Central memory CD4-positive, alpha-beta T cell (primary cell): ENCODE results near the gene DCC.

ENCODE experiments used
- DNase-seq: peaks from one replicate; pipeline ENCODE4 v3.0.0; 2022

The DCC gene

GRCh38 chr18:53543711-53544110 lies 1203.7 kb downstream of the DCC start:
- DNase-seq: no peak

GRCh38 chr18:53544917-53545316 lies 1204.9 kb downstream of the DCC start:
- DNase-seq: no peak

GRCh38 chr18:53551868-53552426 lies 1212.0 kb downstream of the DCC start:
- no peak for DNase-seq

- DNase-seq: no peak
Observed at GRCh38 chr18:53553030-53553429, 1213.0 kb downstream of the DCC start.

- no peak for DNase-seq
Observed at GRCh38 chr18:53556450-53556849, 1216.5 kb downstream of the DCC start.

GRCh38 chr18:53560546-53560945 lies 1220.5 kb downstream of the DCC start:
- no peak for DNase-seq

- DNase-seq: no peak
Observed at GRCh38 chr18:53566626-53567025, 1226.6 kb downstream of the DCC start.

- no peak for DNase-seq
Observed at GRCh38 chr18:53567929-53568574, 1228.1 kb downstream of the DCC start.
